ENCODE results near the gene IQCH.

IQCH gene

GRCh38 chr15:67254238-67255175 lies at the start of gene IQCH, which contains the start of gene AAGAB:
Gene IQCH, plus strand, starts transcription at chr15:67254786. Its CDS starts 111 bp downstream, at chr15:67254897.
Gene AAGAB, minus strand, starts transcription at chr15:67254661. Its CDS starts 30 bp downstream, at chr15:67254631.
- DNase-seq (ENCODE audit: low read depth) = peak; percentile 98
- no peak for TF ChIP-seq CTCF (conservative IDR thresholded peaks at IDR 0.05; ENCODE audit: low read length)

GRCh38 chr15:67207555-67208207 lies 46.9 kb upstream of the IQCH start:
- no peak for TF ChIP-seq CTCF (conservative IDR thresholded peaks at IDR 0.05; ENCODE audit: low read length)
- no peak for DNase-seq (ENCODE audit: low read depth)
- no peak overlapping the region for H3K4me3 ChIP-seq (ENCODE audit: low read length)

More at GRCh38 chr15:67254238-67255175, at the start of gene IQCH, which contains the start of gene AAGAB:
- peak within 1 kb of the TSS; percentile 97 for H3K4me3 ChIP-seq (ENCODE audit: low read length)

GRCh38 chr15:67208396-67208795 lies 46.2 kb upstream of the IQCH start:
- no peak overlapping the region for H3K4me3 ChIP-seq (ENCODE audit: low read length)
- TF ChIP-seq CTCF (conservative IDR thresholded peaks at IDR 0.05; ENCODE audit: low read length) = no peak
- DNase-seq (ENCODE audit: low read depth) = no peak

GRCh38 chr15:67210555-67211168 lies 43.9 kb upstream of the IQCH start:
- no peak overlapping the region for H3K4me3 ChIP-seq (ENCODE audit: low read length)
- no peak for TF ChIP-seq CTCF (conservative IDR thresholded peaks at IDR 0.05; ENCODE audit: low read length)
- DNase-seq (ENCODE audit: low read depth) = no peak

GRCh38 chr15:67212684-67213367 lies 41.8 kb upstream of the IQCH start:
- no peak for TF ChIP-seq CTCF (conservative IDR thresholded peaks at IDR 0.05; ENCODE audit: low read length)
- H3K4me3 ChIP-seq (ENCODE audit: low read length) = no peak overlapping the region
- no peak for DNase-seq (ENCODE audit: low read depth)

GRCh38 chr15:67215102-67215501 lies 39.5 kb upstream of the IQCH start:
- no peak overlapping the region for H3K4me3 ChIP-seq (ENCODE audit: low read length)
- DNase-seq (ENCODE audit: low read depth) = no peak
- no peak for TF ChIP-seq CTCF (conservative IDR thresholded peaks at IDR 0.05; ENCODE audit: low read length)

All from AG10803 (cell line).